SK-N-SH treated with all-trans-retinoic acid at 6 μM for 48 hours (cell line): ENCODE measurements around the gene DBN1.

Experiments used
- ARNTL ChIP-seq: fragments of 450-650 bp; formaldehyde crosslinking; IDR thresholded peaks from 2 replicates; pipeline ENCODE4 v1.5.0; 2020; ENCODE audit warnings: low read depth, mild to moderate bottlenecking, moderate library complexity, borderline replicate concordance
- CREB5 ChIP-seq: fragments of 250-450 bp; sonication (Bioruptor Pico); IDR thresholded peaks from 2 replicates; pipeline ENCODE4 v1.5.1; 2020; ENCODE audit warnings: low read depth, mild to moderate bottlenecking, moderate library complexity
- PATZ1 ChIP-seq: fragments of 250-450 bp; sonication (Bioruptor Pico); IDR thresholded peaks from 2 replicates; pipeline ENCODE4 v1.8.0; 2020; ENCODE audit warnings: mild to moderate bottlenecking, moderate library complexity, borderline replicate concordance
- RARB ChIP-seq: fragments of 250-450 bp; sonication (Bioruptor Pico); IDR thresholded peaks from 2 replicates; pipeline ENCODE4 v1.8.0; 2021; ENCODE audit warnings: mild to moderate bottlenecking, moderate library complexity
- SNAI2 ChIP-seq: fragments of 250-450 bp; sonication (Bioruptor Pico); IDR thresholded peaks from 2 replicates; pipeline ENCODE4 v1.5.0; 2020; ENCODE audit warnings: mild to moderate bottlenecking, moderate library complexity

GRCh38 chr5:177514541-177514940 is 41.1 kb upstream of the DBN1 start:
- TF ChIP-seq CREB5 (CRISPR knock-in tag) (no peak), PATZ1 (no peak), ARNTL (CRISPR knock-in tag) (no peak), SNAI2 (CRISPR knock-in tag) (no peak), RARB (CRISPR knock-in tag) (no peak)
